ENCODE results near the gene POLR2I. TPM values are rescaled to one million over a fixed set of nuclear protein-coding genes. Genes with fewer than 3 reads are reported as not detected.

Gene POLR2I
- total and polyA plus RNA-seq, 9 of the 15 experiments (the other 6 are each of a cell fraction or from before 2014, with no cell fraction given): 28.0 to 283 (median 123) TPM

DNA sequence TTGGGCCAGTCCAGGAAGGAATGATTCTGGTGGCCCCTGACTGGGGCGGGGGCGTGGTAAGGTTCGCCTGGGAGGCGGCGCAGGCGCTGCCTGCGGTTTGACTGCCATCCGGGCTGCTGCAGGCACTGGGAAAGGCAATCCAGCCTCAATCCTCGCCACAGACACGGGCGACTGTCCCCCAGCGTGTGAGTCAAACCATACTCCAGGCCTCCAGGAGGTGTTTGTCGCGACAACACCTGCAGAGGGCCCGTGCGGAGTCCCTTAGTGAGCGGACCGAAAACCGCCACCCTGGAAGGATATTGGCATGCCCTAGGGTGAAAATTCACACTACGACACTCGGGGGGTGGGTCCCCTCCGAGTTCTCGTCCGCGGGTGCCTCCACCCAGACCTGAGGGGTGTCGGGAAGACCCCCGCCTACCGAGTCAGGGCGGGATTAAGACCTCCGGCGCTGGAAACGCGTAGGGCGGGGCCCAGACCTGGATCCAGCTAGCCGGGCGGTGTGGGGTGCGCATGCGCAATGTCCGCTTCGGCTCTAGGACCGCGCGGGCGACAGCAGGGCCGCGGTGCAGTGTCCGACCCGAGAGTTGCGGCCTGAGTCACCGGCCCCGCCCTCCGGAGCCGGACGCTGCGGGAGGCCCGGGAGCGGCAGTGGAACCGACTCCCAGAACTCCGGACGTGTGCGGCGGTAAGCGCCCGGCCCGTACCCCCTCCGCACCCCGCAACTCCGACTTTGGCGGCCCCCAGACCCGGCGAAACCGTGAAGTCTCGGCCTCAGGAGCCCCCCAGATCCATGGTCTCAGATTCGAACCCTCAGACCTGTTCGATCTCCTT is 25.0 kb upstream of the POLR2I start, which contains the start of gene CAPNS1 (continued):
- TF ChIP-seq, protein P1, sequence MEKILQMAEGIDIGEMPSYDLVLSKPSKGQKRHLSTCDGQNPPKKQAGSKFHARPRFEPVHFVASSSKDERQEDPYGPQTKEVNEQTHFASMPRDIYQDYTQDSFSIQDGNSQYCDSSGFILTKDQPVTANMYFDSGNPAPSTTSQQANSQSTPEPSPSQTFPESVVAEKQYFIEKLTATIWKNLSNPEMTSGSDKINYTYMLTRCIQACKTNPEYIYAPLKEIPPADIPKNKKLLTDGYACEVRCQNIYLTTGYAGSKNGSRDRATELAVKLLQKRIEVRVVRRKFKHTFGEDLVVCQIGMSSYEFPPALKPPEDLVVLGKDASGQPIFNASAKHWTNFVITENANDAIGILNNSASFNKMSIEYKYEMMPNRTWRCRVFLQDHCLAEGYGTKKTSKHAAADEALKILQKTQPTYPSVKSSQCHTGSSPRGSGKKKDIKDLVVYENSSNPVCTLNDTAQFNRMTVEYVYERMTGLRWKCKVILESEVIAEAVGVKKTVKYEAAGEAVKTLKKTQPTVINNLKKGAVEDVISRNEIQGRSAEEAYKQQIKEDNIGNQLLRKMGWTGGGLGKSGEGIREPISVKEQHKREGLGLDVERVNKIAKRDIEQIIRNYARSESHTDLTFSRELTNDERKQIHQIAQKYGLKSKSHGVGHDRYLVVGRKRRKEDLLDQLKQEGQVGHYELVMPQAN (IDR thresholded peaks at IDR 0.05; ENCODE audit: borderline replicate concordance): no peak; the same call in 1 of the 2 replicates
- TF ChIP-seq HCFC1 (IDR thresholded peaks at IDR 0.05; ENCODE audit: low read depth, low read length) (peak; percentile 64; the same call in 1 of the 2 replicates), YY1 (IDR thresholded peaks at IDR 0.05; ENCODE audit: borderline replicate concordance in 1 of 3, control insufficient read depth in 1 of 3, extremely low read depth in 1 of 3, insufficient read depth in 3 of 3, insufficient read length in 1 of 3, insufficient replicate concordance in 2 of 3, low read depth in 1 of 3, low read length in 2 of 3) (peak in 2 of 3 experiments; percentile 53 to 66), MIER1 (IDR thresholded peaks at IDR 0.05; ENCODE audit: low read depth) (no peak), HIVEP1 (CRISPR knock-in tag; IDR thresholded peaks at IDR 0.05) (no peak), FOXP1 (CRISPR knock-in tag; IDR thresholded peaks at IDR 0.05) (no peak), NR2C2 (CRISPR knock-in tag; IDR thresholded peaks at IDR 0.05) (no peak), NR2C2 (tag; IDR thresholded peaks at IDR 0.05) (peak; percentile 61), POLR2A (conservative IDR thresholded peaks at IDR 0.05) (peak; percentile 92), ZNF707 (CRISPR knock-in tag; conservative IDR thresholded peaks at IDR 0.05) (no peak), PTRF (tag; IDR thresholded peaks at IDR 0.05) (no peak), E2F6 (IDR thresholded peaks at IDR 0.05; ENCODE audit: borderline replicate concordance in 1 of 2, extremely low read depth in 1 of 2, insufficient read depth in 1 of 2, insufficient read length in 1 of 2, low read depth in 1 of 2, low read length in 1 of 2, poor library complexity in 1 of 2, severe bottlenecking in 1 of 2) (peak; percentile 36 to 61), TEAD2 (tag; IDR thresholded peaks at IDR 0.05) (no peak), EGR1 (conservative IDR thresholded peaks at IDR 0.05) (peak; percentile 81), CAMTA2 (CRISPR knock-in tag; conservative IDR thresholded peaks at IDR 0.05) (peak; percentile 88; the same call in 1 of the 2 replicates), POLR2G (IDR thresholded peaks at IDR 0.05; ENCODE audit: low read depth, low read length) (peak; percentile 90), IRF1 (CRISPR knock-in tag; IDR thresholded peaks at IDR 0.05; ENCODE audit: borderline replicate concordance) (no peak), SMARCA4 (IDR thresholded peaks at IDR 0.05) (0 out of 2 replicates have a peak, but pooled peaks have one; percentile 7), HNRNPLL (IDR thresholded peaks at IDR 0.05; ENCODE audit: low read depth, low read length, poor library complexity, severe bottlenecking) (peak; percentile 52)
- TF ChIP-seq, protein P2, sequence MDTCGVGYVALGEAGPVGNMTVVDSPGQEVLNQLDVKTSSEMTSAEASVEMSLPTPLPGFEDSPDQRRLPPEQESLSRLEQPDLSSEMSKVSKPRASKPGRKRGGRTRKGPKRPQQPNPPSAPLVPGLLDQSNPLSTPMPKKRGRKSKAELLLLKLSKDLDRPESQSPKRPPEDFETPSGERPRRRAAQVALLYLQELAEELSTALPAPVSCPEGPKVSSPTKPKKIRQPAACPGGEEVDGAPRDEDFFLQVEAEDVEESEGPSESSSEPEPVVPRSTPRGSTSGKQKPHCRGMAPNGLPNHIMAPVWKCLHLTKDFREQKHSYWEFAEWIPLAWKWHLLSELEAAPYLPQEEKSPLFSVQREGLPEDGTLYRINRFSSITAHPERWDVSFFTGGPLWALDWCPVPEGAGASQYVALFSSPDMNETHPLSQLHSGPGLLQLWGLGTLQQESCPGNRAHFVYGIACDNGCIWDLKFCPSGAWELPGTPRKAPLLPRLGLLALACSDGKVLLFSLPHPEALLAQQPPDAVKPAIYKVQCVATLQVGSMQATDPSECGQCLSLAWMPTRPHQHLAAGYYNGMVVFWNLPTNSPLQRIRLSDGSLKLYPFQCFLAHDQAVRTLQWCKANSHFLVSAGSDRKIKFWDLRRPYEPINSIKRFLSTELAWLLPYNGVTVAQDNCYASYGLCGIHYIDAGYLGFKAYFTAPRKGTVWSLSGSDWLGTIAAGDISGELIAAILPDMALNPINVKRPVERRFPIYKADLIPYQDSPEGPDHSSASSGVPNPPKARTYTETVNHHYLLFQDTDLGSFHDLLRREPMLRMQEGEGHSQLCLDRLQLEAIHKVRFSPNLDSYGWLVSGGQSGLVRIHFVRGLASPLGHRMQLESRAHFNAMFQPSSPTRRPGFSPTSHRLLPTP (IDR thresholded peaks at IDR 0.05; ENCODE audit: borderline replicate concordance, extremely low read depth, insufficient read length): no peak

Data from K562 (cell line).